ENCODE results near the gene ATXN2. TPM values are rescaled to one million over a fixed set of nuclear protein-coding genes. Genes with fewer than 3 reads are reported as not detected.
A peak's percentile ranks its signal among the peaks of the same experiment; 100 is the strongest.
"Not testable (repeated sequence)": the region's sequence is repeated elsewhere in the genome, so short reads cannot be mapped to it uniquely, and the experiment has no call there.

Gene ATXN2
- total RNA-seq, 3 donors from 2014 or later: 49.9 to 82.5 (median 55.4) TPM

GRCh38 chr12:111467092-111467856 is 131.8 kb downstream of the ATXN2 start:
- no peak overlapping the region for H3K4me3 ChIP-seq
- no peaks in the 10 kb centered on the region for H3K9me3 ChIP-seq
- ATAC-seq (peak; percentile 27), DNase-seq (no peak)
- no peak for TF ChIP-seq CTCF (IDR thresholded peaks at IDR 0.05)
- peaks cover 12% of the 10 kb centered on the region for H3K36me3 ChIP-seq (ENCODE audit: low read depth)
- H3K4me1 ChIP-seq (ENCODE audit: low read depth): no peaks in the 10 kb centered on the region
- intact Hi-C loops (cut with DNase I, micrococcal nuclease): no loop called here

GRCh38 chr12:111462210-111462769 is 136.8 kb downstream of the ATXN2 start:
- Histone ChIP-seq H3K9me3 (no peaks in the 10 kb centered on the region), H3K36me3 (ENCODE audit: low read depth) (no peaks in the 10 kb centered on the region), H3K4me1 (ENCODE audit: low read depth) (no peaks in the 10 kb centered on the region), H3K4me3 (no peak overlapping the region)
- ATAC-seq (no peak), DNase-seq (no peak)
- intact Hi-C loops (cut with DNase I, micrococcal nuclease): no loop called here
- TF ChIP-seq CTCF (IDR thresholded peaks at IDR 0.05): no peak

GRCh38 chr12:111460111-111460510 is 139.0 kb downstream of the ATXN2 start:
- ATAC-seq; H3K4me1 ChIP-seq (ENCODE audit: low read depth); H3K36me3 ChIP-seq (ENCODE audit: low read depth); DNase-seq; H3K4me3 ChIP-seq; intact Hi-C loops (cut with DNase I, micrococcal nuclease); H3K9me3 ChIP-seq: not testable (repeated sequence)

- no peaks in the 10 kb centered on the region for H3K9me3 ChIP-seq
- H3K4me3 ChIP-seq: no peak overlapping the region
- intact Hi-C loops (cut with DNase I, micrococcal nuclease): no loop called here
- H3K4me1 ChIP-seq (ENCODE audit: low read depth): no peaks in the 10 kb centered on the region
- no peak for DNase-seq
- no peak for ATAC-seq
- H3K36me3 ChIP-seq (ENCODE audit: low read depth): no peaks in the 10 kb centered on the region
- TF ChIP-seq CTCF (IDR thresholded peaks at IDR 0.05): no peak
These were observed 140.5 kb downstream of the ATXN2 start for GRCh38 chr12:111458546-111459172.

- Histone ChIP-seq H3K9me3 (no peaks in the 10 kb centered on the region), H3K4me1 (ENCODE audit: low read depth) (no peaks in the 10 kb centered on the region), H3K36me3 (ENCODE audit: low read depth) (no peaks in the 10 kb centered on the region), H3K4me3 (no peak overlapping the region)
- intact Hi-C loops (cut with DNase I, micrococcal nuclease): no loop called here
- TF ChIP-seq CTCF (IDR thresholded peaks at IDR 0.05): no peak
- ATAC-seq (no peak), DNase-seq (no peak)
These were observed 141.5 kb downstream of the ATXN2 start for GRCh38 chr12:111457577-111457976.

- H3K36me3 ChIP-seq (ENCODE audit: low read depth): no peaks in the 10 kb centered on the region
- H3K9me3 ChIP-seq: no peaks in the 10 kb centered on the region
- TF ChIP-seq CTCF (IDR thresholded peaks at IDR 0.05): no peak
- ATAC-seq (no peak), DNase-seq (no peak)
- H3K4me3 ChIP-seq: no peak overlapping the region
- H3K4me1 ChIP-seq (ENCODE audit: low read depth): no peaks in the 10 kb centered on the region
- intact Hi-C loops (cut with DNase I, micrococcal nuclease): no loop called here
These were observed 142.0 kb downstream of the ATXN2 start for GRCh38 chr12:111457071-111457470.

Measured in mucosa of descending colon (tissue), 3 donors.